RWPE1 (cell line): ENCODE data around the gene ORC5.
"Not testable (repeated sequence)": the region's sequence is repeated elsewhere in the genome, so short reads cannot be mapped to it uniquely, and the experiment has no call there.

Experiments
- CTCF ChIA-PET: fragments of 350-600 bp; sonication (Branson Sonifier 250); formaldehyde crosslinking; extraction: SDS; loops from one replicate; lab custom pipeline; 2021; lab: Yijun Ruan, JAX
- POLR2A ChIA-PET: fragments of 400-600 bp; formaldehyde crosslinking; extraction: SDS; loops from one replicate; lab custom pipeline; 2020; ENCODE audit warnings: antibody characterized with exemption; ENCODE audit not compliant: low non-redundant PET; lab: Yijun Ruan, JAX
- DNase-seq: peaks from one replicate; pipeline ENCODE4 v3.0.0; 2012; ENCODE audit warnings: low spot score
- H3K27ac ChIP-seq: fragments of 450-650 bp; 2 replicates; pipeline ENCODE4 v1.5.1; 2017
- TF ChIP-seq, protein P1 (sequence below): fragments of 450-650 bp; conservative IDR thresholded peaks from 2 replicates; pipeline ENCODE4 v1.5.1; 2017; ENCODE audit warnings: low read depth, mild to moderate bottlenecking

ORC5 gene

GRCh38 chr7:104241538-104242209 is 33.9 kb upstream of the ORC5 start:
- ChIA-PET POLR2A (no interaction called here), CTCF (interaction anchor here (0.7 kb wide), 1 partner anchor 833 kb away, joined by 4 read pairs; no protein-coding TSS in a partner anchor)
- H3K27ac ChIP-seq, result no peak overlapping the region
- TF ChIP-seq, protein P1, sequence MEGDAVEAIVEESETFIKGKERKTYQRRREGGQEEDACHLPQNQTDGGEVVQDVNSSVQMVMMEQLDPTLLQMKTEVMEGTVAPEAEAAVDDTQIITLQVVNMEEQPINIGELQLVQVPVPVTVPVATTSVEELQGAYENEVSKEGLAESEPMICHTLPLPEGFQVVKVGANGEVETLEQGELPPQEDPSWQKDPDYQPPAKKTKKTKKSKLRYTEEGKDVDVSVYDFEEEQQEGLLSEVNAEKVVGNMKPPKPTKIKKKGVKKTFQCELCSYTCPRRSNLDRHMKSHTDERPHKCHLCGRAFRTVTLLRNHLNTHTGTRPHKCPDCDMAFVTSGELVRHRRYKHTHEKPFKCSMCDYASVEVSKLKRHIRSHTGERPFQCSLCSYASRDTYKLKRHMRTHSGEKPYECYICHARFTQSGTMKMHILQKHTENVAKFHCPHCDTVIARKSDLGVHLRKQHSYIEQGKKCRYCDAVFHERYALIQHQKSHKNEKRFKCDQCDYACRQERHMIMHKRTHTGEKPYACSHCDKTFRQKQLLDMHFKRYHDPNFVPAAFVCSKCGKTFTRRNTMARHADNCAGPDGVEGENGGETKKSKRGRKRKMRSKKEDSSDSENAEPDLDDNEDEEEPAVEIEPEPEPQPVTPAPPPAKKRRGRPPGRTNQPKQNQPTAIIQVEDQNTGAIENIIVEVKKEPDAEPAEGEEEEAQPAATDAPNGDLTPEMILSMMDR, result no peak
- no peak for DNase-seq

- no peak overlapping the region for H3K27ac ChIP-seq
- DNase-seq, result no peak
- TF ChIP-seq, protein P1, result no peak
- POLR2A ChIA-PET, result no interaction called here
- CTCF ChIA-PET, result interaction anchor here (0.7 kb wide), 1 partner anchor 832 kb away, joined by 4 read pairs; no protein-coding TSS in a partner anchor
Observed at GRCh38 chr7:104241135-104241534, 33.3 kb upstream of the ORC5 start.

- no peak overlapping the region for H3K27ac ChIP-seq
- DNase-seq, result no peak
- POLR2A ChIA-PET, result no interaction called here
- TF ChIP-seq, protein P1, result no peak
- CTCF ChIA-PET, result interaction anchor here (0.6 to 1.5 kb wide), 2 partner anchors 9 to 580 kb away, joined by 3 to 12 read pairs; no protein-coding TSS in a partner anchor
Observed at GRCh38 chr7:104240401-104240800, 32.6 kb upstream of the ORC5 start.

- DNase-seq, H3K27ac ChIP-seq, POLR2A ChIA-PET, CTCF ChIA-PET: not testable (repeated sequence)
Observed at GRCh38 chr7:104234990-104235389, 27.2 kb upstream of the ORC5 start.

DNA sequence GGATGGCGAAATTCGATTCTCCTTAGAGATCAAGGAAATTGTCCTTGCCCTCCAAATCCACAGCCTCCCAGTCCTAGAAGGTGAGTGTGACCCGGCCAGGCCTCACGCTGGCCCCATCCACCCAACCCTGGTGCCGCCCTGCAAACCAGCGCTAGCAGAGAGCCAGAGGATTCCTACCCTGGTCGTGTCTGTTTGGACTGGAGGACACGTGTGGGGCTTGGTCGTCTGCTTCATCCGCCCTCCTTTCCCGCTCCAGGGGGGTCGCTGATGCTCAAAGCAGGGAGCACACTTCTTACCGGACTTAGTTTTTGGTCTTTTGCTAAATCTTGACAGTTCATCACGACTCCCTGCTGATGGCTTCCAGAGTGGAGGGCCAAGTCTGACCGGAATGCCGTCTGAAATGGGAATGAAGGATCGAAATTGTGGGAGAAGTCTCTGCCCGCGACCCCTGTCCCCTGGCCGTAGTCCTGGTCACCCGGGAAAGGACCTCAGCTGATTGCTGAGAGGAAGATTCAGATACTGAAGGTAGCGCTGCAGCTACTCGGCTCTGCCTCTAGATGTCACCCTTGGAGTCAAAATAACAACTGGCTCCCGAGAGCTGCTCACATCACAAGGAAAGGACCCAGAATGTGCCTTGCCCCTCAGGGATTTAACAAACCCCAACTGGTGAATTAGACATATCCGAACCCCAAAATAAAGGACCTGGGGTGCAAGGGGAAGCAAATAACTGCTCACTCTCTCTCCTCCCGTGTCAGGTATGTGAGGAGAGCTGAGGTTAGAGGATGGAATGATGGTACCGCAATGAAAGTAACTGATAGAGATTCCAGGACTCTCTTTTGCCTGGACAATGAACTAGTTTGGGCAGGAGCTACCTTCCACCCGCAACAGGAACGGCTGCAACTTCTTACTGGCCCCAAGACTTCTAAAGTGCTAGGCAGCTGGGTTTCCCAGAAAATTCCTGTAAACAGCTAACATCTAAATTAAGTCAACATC is 23.5 kb upstream of the ORC5 start:
- TF ChIP-seq, protein P1, result peak; percentile 94
- H3K27ac ChIP-seq, result no peak overlapping the region
- DNase-seq, result peak; percentile 56
- ChIA-PET POLR2A (no interaction called here), CTCF (interaction anchor here (0.5 to 1.5 kb wide), 20 partner anchors 9 to 688 kb away, joined by 3 to 18 read pairs (median 4); no protein-coding TSS in a partner anchor)

DNA sequence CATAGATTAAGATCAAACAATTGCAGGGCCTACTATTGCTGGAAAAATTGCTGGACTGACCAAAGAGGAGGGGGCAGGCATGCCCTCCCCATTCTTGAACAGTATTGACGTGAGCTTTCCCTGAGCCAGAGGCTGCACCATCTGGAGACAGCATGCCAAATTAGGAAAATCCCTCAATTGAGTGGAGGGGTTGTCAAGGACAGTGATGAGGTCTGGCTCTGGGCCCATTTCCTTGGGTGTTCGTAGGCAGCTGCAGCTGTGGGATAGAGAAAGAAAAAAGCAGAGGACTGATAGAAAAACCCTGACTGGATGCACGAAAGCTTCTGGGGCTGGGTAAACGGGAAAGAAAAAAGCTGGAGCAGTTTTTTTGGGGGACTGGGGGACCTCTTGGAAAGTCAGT is 22.8 kb upstream of the ORC5 start:
- TF ChIP-seq, protein P1, result no peak
- ChIA-PET POLR2A (no interaction called here), CTCF (interaction anchor here (0.5 kb wide), 1 partner anchor 310 kb away, joined by 5 read pairs; no protein-coding TSS in a partner anchor)
- no peak for DNase-seq
- H3K27ac ChIP-seq, result no peak overlapping the region
